Thoracic aorta (tissue), 2 donors: Measurements from ENCODE around the gene PDE7B. TPM values are rescaled to one million over a fixed set of nuclear protein-coding genes. Genes with fewer than 3 reads are reported as not detected.

ENCODE experiments used
- ATAC-seq: fragments of 150-250 bp; one replicate; pipeline ENCODE4 v1.8.0; 2017; ENCODE audit warnings: low read depth; ENCODE audit not compliant: insufficient number of reproducible peaks, low FRiP score
- DNase-seq: peaks from one replicate; pipeline ENCODE4 v3.0.0-alpha.2; 2020; ENCODE audit warnings: low spot score
- H3K27ac ChIP-seq, 2 donors: fragments of 200-600 bp; sonication (generic); 1 replicate in 1 of 2; 2 replicates in 1 of 2; pipeline ENCODE4 v1.5.1; 2016; ENCODE audit warnings: mild to moderate bottlenecking in 2 of 2, moderate library complexity in 2 of 2
- H3K27me3 ChIP-seq: fragments of 200-600 bp; sonication (generic); replicated peaks from 2 replicates; pipeline ENCODE4 v1.6.0; 2016; ENCODE audit warnings: mild to moderate bottlenecking; ENCODE audit not compliant: insufficient read depth
- H3K36me3 ChIP-seq: fragments of 200-600 bp; sonication (generic); one replicate; pipeline ENCODE4 v1.5.1; 2016
- H3K4me1 ChIP-seq, 2 donors: fragments of 200-600 bp; sonication (generic); 1 replicate in 1 of 2; 2 replicates in 1 of 2; pipeline versions ENCODE4 v1.5.1 to v1.6.0; 2016; ENCODE audit warnings: low read depth in 2 of 2, mild to moderate bottlenecking in 1 of 2; ENCODE audit not compliant: control insufficient read depth in 1 of 2
- H3K4me3 ChIP-seq: fragments of 200-600 bp; sonication (generic); 2 replicates; pipeline ENCODE4 v1.5.1; 2016; ENCODE audit warnings: mild to moderate bottlenecking
- H3K9me3 ChIP-seq: fragments of 200-600 bp; sonication (generic); 2 replicates; pipeline ENCODE4 v1.5.1; 2016
- total RNA-seq, 2 donors: library from RNA; depleted of rRNA; stranded (reverse); fragments of >200 nt; gene quantifications; one replicate each; pipeline versions ENCODE4 v1.1.0 to v1.2.3, GENCODE V29; 2016
- TF ChIP-seq, protein P1 (sequence below): fragments of 200-600 bp; sonication (generic); IDR thresholded peaks from one replicate; pipeline ENCODE4 v1.5.1; 2019; ENCODE audit warnings: antibody characterized with exemption

The PDE7B gene
- total RNA-seq, 2 donors from 2014 or later = 2.6 to 13.2 TPM

DNA sequence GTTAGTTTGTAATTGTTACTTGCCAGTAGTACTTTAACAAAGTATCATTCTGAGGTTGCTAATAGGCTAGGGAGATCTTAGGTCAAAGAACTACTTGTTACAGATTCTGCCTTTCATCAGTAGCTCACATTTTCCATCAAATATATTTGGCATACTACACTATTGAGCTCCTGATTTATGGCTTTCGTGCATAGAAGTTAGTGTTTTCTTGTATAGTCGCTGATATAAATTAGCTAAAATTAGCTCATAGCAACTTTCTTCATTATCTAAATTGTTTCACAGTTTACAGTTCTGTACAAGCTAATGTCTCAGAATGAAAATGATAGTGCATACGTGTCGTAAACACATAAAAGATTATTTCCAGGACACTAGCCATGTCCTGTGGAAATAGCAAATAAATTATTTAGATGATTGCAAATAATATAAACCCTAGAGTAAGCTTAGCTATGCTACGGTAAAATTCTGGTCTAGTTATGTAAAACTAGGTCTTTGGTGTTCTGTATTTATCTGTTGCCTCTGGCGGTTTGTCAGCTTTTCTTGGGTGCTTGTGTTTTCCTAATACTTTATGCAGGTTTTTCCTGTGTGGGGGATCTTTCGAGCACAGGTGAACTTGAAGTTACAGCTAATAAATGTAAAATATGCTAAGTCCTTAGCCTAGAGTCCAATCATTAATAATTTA, 15.1 kb downstream of the PDE7B start:
- no peaks in the 10 kb centered on the region for H3K36me3 ChIP-seq
- no peak overlapping the region for H3K27ac ChIP-seq
- no peaks in the 10 kb centered on the region for H3K9me3 ChIP-seq
- ATAC-seq (no peak), DNase-seq (no peak)
- no peaks in the 10 kb centered on the region for H3K27me3 ChIP-seq
- TF ChIP-seq, protein P1, sequence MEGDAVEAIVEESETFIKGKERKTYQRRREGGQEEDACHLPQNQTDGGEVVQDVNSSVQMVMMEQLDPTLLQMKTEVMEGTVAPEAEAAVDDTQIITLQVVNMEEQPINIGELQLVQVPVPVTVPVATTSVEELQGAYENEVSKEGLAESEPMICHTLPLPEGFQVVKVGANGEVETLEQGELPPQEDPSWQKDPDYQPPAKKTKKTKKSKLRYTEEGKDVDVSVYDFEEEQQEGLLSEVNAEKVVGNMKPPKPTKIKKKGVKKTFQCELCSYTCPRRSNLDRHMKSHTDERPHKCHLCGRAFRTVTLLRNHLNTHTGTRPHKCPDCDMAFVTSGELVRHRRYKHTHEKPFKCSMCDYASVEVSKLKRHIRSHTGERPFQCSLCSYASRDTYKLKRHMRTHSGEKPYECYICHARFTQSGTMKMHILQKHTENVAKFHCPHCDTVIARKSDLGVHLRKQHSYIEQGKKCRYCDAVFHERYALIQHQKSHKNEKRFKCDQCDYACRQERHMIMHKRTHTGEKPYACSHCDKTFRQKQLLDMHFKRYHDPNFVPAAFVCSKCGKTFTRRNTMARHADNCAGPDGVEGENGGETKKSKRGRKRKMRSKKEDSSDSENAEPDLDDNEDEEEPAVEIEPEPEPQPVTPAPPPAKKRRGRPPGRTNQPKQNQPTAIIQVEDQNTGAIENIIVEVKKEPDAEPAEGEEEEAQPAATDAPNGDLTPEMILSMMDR = no peak
- no peaks in the 10 kb centered on the region for H3K4me1 ChIP-seq
- no peak overlapping the region for H3K4me3 ChIP-seq

DNA sequence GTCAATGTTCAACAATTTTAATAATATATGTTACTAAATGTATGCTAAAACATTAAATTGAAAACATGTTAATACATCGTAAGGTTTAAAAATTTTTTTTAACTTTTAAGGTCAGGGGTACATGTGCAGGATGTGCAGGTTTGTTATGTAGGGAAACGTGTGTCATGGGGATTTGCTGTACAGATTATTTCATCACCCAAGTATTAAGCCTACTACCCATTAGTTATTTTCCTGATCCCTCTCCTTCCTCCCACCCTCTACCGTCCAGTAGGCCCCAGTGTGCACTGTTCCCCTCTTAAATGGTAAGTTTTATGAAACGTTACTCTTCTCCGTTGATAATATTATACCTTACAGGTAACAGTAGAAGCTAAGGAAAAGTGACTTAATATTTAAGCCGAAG, 15.8 kb downstream of the PDE7B start:
- Histone ChIP-seq H3K27me3 (no peaks in the 10 kb centered on the region), H3K36me3 (no peaks in the 10 kb centered on the region), H3K27ac (no peak overlapping the region), H3K4me3 (no peak overlapping the region), H3K9me3 (no peaks in the 10 kb centered on the region), H3K4me1 (no peaks in the 10 kb centered on the region)
- DNase-seq = no peak
- ATAC-seq = no peak
- TF ChIP-seq, protein P1 = no peak

DNA sequence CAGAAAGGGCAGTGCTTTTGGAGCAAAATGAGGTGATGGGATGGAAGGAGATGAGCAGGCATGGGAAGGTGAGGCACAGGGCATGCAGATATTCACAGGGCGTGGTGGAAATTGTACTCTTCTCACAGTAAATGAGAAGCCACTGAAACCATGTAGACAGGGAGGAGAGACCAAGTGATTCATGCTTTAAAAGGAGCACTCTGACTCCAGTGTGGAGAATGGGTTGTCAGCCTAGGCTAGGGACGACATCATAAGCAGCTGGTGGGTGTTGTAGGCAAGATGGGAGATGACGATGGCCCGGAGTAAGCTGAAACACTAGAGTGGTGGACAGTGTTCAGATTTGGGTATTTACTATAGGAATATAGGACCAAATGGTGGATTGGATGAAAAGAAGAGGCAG, 18.4 kb downstream of the PDE7B start:
- ATAC-seq = no peak
- TF ChIP-seq, protein P1 = no peak
- H3K9me3 ChIP-seq = no peaks in the 10 kb centered on the region

DNA sequence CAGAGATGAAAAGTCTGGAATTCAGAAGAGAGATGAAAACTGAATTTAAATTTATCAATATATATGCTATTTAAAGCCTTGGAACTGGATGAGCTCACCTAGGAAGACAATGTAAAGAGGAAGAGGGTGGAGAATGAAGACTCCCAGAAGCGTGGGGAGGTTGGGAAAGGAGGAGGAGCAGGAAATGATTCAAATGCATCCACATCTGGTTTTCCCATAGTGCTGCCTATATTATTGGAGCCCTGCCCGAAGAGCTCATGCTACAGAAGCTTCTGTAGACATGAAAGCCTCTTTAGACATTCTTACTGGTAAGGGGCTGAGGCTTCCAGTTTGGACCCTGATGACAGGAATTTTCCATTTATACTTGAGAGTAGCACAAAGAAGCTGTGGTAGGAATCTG, 19.2 kb downstream of the PDE7B start:
- no peak overlapping the region for H3K27ac ChIP-seq
- H3K4me3 ChIP-seq = no peak overlapping the region
- ATAC-seq (no peak), DNase-seq (no peak)
- no peaks in the 10 kb centered on the region for H3K27me3 ChIP-seq
- no peaks in the 10 kb centered on the region for H3K36me3 ChIP-seq
- TF ChIP-seq, protein P1 = no peak
- H3K9me3 ChIP-seq = no peaks in the 10 kb centered on the region
- H3K4me1 ChIP-seq = no peaks in the 10 kb centered on the region

More for the DNA sequence above, 18.4 kb downstream of the PDE7B start:
- Histone ChIP-seq H3K27me3 (no peaks in the 10 kb centered on the region), H3K27ac (no peak overlapping the region), H3K4me1 (no peaks in the 10 kb centered on the region), H3K36me3 (no peaks in the 10 kb centered on the region), H3K4me3 (no peak overlapping the region)
- DNase-seq = no peak

DNA sequence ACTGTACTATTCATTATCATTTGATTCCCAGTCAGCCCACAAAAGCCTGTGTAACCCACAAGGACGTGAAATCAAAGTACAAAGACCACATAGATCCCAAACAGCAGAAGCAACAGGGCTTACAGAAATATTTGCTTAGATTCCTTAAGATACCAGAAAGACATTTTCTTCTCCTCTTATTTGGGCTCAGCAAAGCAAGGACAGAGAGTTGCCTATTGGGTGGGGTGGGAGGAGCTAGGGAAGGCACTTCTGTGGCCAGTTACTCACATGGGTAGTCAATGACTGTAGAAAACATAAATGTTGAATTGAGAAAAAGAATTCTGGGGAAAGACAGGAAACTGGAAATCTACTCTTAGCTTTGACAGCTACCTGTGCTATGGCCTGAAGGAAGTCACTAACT, 19.8 kb downstream of the PDE7B start:
- TF ChIP-seq, protein P1 = no peak
- H3K4me3 ChIP-seq = no peak overlapping the region
- H3K27me3 ChIP-seq = no peaks in the 10 kb centered on the region
- no peaks in the 10 kb centered on the region for H3K4me1 ChIP-seq
- no peak for DNase-seq
- H3K9me3 ChIP-seq = no peaks in the 10 kb centered on the region
- no peak overlapping the region for H3K27ac ChIP-seq
- no peaks in the 10 kb centered on the region for H3K36me3 ChIP-seq
- no peak for ATAC-seq
